ENCODE measurements around the gene DEAF1. TPM values are rescaled to one million over a fixed set of nuclear protein-coding genes. Genes with fewer than 3 reads are reported as not detected.

DEAF1 gene
- total RNA-seq, 4 donors from 2014 or later = 31.1 to 57.0 (median 39.6) TPM

DNA sequence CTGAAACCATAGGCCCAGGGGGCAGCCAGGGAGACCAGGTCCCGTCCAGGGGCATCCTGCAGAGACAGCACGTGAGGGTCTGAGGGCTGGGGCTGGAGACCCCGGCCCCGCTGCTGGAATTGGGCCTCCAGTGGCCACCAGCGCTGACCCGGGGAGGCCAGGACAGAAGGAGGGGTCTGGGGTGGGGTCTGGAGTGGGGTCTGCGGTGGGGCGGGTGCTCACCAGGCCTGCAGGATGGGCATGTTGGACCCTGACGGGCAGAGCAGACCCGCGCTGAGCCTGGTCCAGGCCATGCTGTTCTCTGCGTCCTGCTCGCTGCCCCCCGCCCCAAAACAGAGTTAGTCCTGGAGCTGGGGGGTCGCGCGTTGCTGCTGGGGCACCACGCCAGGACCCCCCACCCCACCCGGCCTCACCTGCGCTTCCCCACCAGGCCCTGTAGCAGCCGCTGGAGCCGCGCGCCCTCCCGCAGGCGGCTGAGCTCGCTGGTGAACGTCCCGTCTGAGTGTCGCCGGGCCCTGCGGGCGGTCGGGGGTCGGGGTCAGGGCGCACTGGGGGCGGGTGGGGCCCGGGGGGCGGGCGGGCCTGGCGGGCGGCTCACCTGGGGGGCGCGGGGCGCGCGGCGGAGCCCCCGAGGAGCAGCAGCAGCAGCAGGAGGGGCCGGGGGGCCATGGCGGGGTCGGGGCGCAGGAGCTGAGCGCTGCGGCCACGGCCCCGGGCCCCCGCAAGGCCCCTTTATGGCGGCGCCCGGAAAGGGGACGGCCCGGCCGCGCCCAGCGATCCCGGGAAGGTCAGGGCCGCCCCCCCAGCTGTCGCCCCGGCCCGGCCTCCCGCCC is 68.3 kb downstream of the DEAF1 start, which contains the start of gene SCT:
TSS of gene SCT (minus strand) at position 707 of the 833 bp plus-strand sequence. CDS start at position 669, 38 bp downstream.
- H3K4me3 ChIP-seq (ENCODE audit: low read depth, poor library complexity, severe bottlenecking) = no peak within 1 kb of the TSS
- no peak for DNase-seq (ENCODE audit: low spot score in 2 of 2)
- WGBS, 2 donors = 22 to 53% methylated on average over 5 to 12 of the region's 72 CpGs

DNA sequence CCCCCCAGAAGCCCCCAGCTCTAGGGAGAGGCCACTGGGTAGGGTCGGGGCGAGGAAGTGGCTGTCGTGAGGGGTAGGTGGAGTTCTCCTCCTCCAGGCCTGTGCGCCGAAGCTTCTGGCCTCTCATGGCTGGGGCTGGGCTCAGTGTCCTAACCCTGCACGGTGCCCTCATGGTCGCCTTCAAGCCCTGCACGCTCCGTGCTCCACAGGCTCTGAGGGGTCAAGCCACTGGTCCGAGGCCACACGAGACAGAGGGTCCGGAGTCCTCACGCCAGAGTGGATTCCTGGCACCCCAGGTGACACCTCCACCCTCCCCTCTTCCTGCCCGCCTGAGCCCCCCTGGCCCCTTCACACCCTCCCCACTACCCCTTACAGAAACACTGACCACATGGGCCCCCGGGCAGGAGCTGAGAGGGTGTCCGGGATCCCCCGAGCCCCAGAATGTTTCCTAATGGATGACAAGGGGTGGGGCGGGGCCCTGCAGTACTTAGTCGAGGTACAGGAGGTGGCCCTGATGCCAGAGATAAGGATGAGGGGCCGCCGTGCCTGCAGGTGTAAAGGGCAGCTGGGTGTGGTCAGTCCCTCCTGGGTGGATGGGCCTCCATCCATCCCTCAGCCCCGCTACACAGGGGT is 69.3 kb downstream of the DEAF1 start:
- no peak for DNase-seq (ENCODE audit: low spot score in 2 of 2)
- TF ChIP-seq, protein P1, sequence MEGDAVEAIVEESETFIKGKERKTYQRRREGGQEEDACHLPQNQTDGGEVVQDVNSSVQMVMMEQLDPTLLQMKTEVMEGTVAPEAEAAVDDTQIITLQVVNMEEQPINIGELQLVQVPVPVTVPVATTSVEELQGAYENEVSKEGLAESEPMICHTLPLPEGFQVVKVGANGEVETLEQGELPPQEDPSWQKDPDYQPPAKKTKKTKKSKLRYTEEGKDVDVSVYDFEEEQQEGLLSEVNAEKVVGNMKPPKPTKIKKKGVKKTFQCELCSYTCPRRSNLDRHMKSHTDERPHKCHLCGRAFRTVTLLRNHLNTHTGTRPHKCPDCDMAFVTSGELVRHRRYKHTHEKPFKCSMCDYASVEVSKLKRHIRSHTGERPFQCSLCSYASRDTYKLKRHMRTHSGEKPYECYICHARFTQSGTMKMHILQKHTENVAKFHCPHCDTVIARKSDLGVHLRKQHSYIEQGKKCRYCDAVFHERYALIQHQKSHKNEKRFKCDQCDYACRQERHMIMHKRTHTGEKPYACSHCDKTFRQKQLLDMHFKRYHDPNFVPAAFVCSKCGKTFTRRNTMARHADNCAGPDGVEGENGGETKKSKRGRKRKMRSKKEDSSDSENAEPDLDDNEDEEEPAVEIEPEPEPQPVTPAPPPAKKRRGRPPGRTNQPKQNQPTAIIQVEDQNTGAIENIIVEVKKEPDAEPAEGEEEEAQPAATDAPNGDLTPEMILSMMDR (IDR thresholded peaks at IDR 0.05) = no peak
- no peak for TF ChIP-seq POLR2A (IDR thresholded peaks at IDR 0.05)
- H3K4me3 ChIP-seq (ENCODE audit: low read depth, poor library complexity, severe bottlenecking) = no peak overlapping the region
- WGBS, 2 donors = 84% methylated on average over 10 to 22 of the region's 22 CpGs
- intact Hi-C loops (cut with DNase I; ENCODE audit: low total_unique reads) = no loop called here

More for the DNA sequence above, 68.3 kb downstream of the DEAF1 start, which contains the start of gene SCT:
- intact Hi-C loops (cut with DNase I; ENCODE audit: low total_unique reads) = no loop called here
- no peak for TF ChIP-seq POLR2A (IDR thresholded peaks at IDR 0.05)
- TF ChIP-seq, protein P1 (IDR thresholded peaks at IDR 0.05) = no peak

DNA sequence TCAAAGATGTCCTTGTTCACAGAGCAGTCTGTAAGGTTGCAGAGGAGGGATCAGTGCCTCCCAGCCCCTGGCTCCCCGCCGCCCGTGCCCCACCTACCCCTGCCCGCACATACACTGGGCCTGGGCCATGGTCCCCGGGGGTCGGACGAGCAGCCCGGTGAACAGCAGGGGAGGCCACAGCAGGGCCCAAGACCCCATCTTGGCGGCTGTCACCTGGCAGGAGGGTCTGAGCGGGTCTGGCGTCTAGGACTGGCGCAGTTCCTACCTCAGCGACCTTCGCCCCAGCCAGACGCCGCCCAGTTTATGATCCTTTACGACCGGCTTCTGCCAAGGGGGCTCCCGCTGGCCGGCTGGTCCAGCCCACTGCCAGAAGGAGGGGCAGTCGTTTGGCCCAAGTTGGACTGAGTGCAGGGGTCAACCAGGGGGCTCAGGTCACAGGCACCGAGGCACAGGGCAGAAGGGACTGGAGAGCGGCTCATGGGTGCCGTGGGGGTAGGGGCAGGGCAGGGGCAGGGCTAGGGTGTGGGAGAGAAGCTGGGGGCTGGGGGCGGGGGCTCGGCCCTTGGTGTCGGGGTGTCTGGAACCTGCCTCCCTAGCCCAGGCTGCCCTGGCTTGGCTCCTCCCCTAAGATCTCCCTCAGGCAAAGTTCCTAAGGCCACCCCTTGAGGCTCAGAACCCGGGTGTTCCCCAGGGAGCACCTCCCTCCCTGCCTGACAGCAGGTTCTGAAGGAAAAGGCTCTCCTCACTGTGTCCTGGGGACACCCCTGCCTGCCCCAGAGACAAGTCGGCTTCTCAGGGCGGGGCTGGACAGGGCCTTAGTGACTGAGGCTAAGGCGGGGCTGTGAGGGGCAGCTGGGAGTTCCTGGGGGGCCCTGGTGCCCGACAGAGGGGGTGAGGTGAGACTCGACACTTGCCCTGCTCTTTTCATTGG is 70.1 kb downstream of the DEAF1 start, which contains the start of gene CDHR5:
TSS of gene CDHR5 (minus strand) at position 251 of the 931 bp plus-strand sequence. CDS start at position 198, 53 bp downstream.
- TF ChIP-seq POLR2A (IDR thresholded peaks at IDR 0.05) = no peak
- TF ChIP-seq, protein P1 (IDR thresholded peaks at IDR 0.05) = no peak
- no peak for DNase-seq (ENCODE audit: low spot score in 2 of 2)
- WGBS, 2 donors = 73 to 75% methylated on average over 27 to 30 of the region's 33 CpGs
- intact Hi-C loops (cut with DNase I; ENCODE audit: low total_unique reads) = no loop called here
- H3K4me3 ChIP-seq (ENCODE audit: low read depth, poor library complexity, severe bottlenecking) = no peak within 1 kb of the TSS

DNA sequence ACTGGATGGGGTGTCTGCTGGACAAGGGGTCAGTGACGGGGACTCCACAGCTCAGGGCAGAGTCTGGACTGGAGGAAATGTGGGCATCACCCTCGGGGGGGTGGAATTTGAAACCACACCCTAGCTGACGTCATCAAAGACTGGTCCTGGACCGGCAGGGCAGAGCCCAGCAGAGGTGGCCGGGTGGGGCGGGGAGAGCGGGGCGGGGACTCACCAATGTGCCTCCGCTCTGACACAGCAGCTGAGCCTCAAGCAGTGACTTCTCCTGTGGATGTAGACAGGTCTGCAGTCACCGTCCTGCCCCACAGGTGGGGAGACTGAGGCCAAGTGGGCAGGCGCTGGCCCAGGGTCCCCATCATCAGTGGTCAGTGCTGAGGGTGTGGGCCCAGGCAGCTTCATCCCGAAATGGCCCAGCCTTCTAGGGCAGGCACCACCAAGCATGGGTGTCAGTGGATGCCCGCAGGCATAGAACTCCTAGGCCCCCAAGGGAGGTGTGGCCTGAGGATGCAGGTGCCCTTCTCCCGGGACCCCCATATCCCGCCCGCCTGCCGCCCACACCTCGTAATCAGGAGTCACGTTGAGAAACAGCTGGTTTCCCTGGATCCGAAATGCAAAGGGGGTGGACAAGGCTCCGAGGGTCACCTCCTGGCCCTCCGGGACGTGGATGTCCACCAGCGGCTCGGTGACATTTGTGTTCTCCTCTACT is 70.9 kb downstream of the DEAF1 start:
- peak in 1 of 2 donors; percentile 84 for DNase-seq (ENCODE audit: low spot score in 2 of 2)
- intact Hi-C loops (cut with DNase I; ENCODE audit: low total_unique reads) = no loop called here
- H3K4me3 ChIP-seq (ENCODE audit: low read depth, poor library complexity, severe bottlenecking) = no peak overlapping the region
- 74 to 75% methylated on average over 18 to 19 of the region's 25 CpGs for WGBS, 2 donors
- no peak for TF ChIP-seq POLR2A (IDR thresholded peaks at IDR 0.05)
- TF ChIP-seq, protein P1 (IDR thresholded peaks at IDR 0.05) = no peak

Measured in lower leg skin (tissue), 4 donors.